ENCODE results near the gene RNGTT.

- TF ChIP-seq EZH2 (IDR thresholded peaks at IDR 0.05) (no peak), FOXP2 (optimal IDR thresholded peaks at IDR 0.05; ENCODE audit: control extremely low read depth, extremely low read length, insufficient read depth) (no peak)
Observed at GRCh38 chr6:88760091-88760490, 203.3 kb downstream of the RNGTT start.
